KMS-11 (cell line): Measurements from ENCODE around the gene SIGLEC5.

Experiments used
- H2AFZ ChIP-seq: fragments of 200-600 bp; sonication (generic); 2 replicates; pipeline ENCODE4 v1.6.1; 2016; ENCODE audit warnings: antibody characterized with exemption, mixed run types, low read depth
- H3K27ac ChIP-seq: fragments of 200-600 bp; sonication (generic); 2 replicates; pipeline ENCODE4 v1.6.1; 2016; ENCODE audit warnings: mild to moderate bottlenecking, mixed run types
- H3K27me3 ChIP-seq: fragments of 200-600 bp; sonication (generic); 2 replicates; pipeline ENCODE4 v1.6.1; 2017; ENCODE audit warnings: mild to moderate bottlenecking, low read depth, mixed run types, moderate library complexity; ENCODE audit not compliant: insufficient read depth
- H3K36me3 ChIP-seq: fragments of 200-600 bp; sonication (generic); 2 replicates; pipeline ENCODE4 v1.6.1; 2017; ENCODE audit warnings: mild to moderate bottlenecking, mixed run types; ENCODE audit not compliant: insufficient read depth
- H3K4me1 ChIP-seq: fragments of 200-600 bp; sonication (generic); 2 replicates; pipeline ENCODE4 v1.6.1; 2016; ENCODE audit warnings: mild to moderate bottlenecking, low read depth, mixed run types; ENCODE audit not compliant: poor library complexity, severe bottlenecking
- H3K4me2 ChIP-seq: fragments of 200-600 bp; sonication (generic); 2 replicates; pipeline ENCODE4 v1.7.0; 2016; ENCODE audit warnings: mild to moderate bottlenecking, mixed run types
- H3K4me3 ChIP-seq: fragments of 200-600 bp; sonication (generic); IDR thresholded peaks from 2 replicates; pipeline ENCODE4 v1.6.1; 2017; ENCODE audit warnings: low read depth, low read length, mixed read lengths; ENCODE audit not compliant: insufficient read depth
- H3K79me2 ChIP-seq: fragments of 200-600 bp; sonication (generic); 2 replicates; pipeline ENCODE4 v1.6.1; 2016; ENCODE audit warnings: low read depth, mixed run types; ENCODE audit not compliant: insufficient read depth
- H3K9ac ChIP-seq: fragments of 200-600 bp; sonication (generic); 2 replicates; pipeline ENCODE4 v1.6.1; 2016; ENCODE audit warnings: mild to moderate bottlenecking, mixed run types
- H4K20me1 ChIP-seq: fragments of 200-600 bp; sonication (generic); 2 replicates; pipeline ENCODE4 v1.6.1; 2016; ENCODE audit warnings: mild to moderate bottlenecking, mixed run types; ENCODE audit not compliant: insufficient read depth
- CTCF ChIP-seq: fragments of 200-600 bp; sonication (generic); conservative IDR thresholded peaks from 2 replicates; pipeline ENCODE4 v1.6.1; 2017; ENCODE audit warnings: low read depth, mild to moderate bottlenecking, antibody characterized with exemption, low read length, moderate library complexity, mixed read lengths

The SIGLEC5 gene

GRCh38 chr19:51639916-51640315 is 9.7 kb upstream of the SIGLEC5 start:
- Histone ChIP-seq H3K27ac (no peak overlapping the region), H2AFZ (no peak overlapping the region), H3K9ac (no peak overlapping the region), H3K27me3 (no peaks in the 10 kb centered on the region), H4K20me1 (no peaks in the 10 kb centered on the region), H3K4me2 (no peak overlapping the region), H3K79me2 (no peaks in the 10 kb centered on the region), H3K36me3 (no peaks in the 10 kb centered on the region), H3K4me1 (no peaks in the 10 kb centered on the region), H3K4me3 (no peak overlapping the region)
- no peak for TF ChIP-seq CTCF

- Histone ChIP-seq H2AFZ (no peak overlapping the region), H3K27me3 (no peaks in the 10 kb centered on the region), H3K9ac (no peak overlapping the region), H3K79me2 (no peaks in the 10 kb centered on the region), H3K36me3 (no peaks in the 10 kb centered on the region), H3K4me2 (no peak overlapping the region), H3K27ac (no peak overlapping the region), H3K4me1 (no peaks in the 10 kb centered on the region), H4K20me1 (no peaks in the 10 kb centered on the region), H3K4me3 (no peak overlapping the region)
- no peak for TF ChIP-seq CTCF
Measured at GRCh38 chr19:51637362-51637978, 7.3 kb upstream of the SIGLEC5 start.

- Histone ChIP-seq H3K36me3 (no peaks in the 10 kb centered on the region), H3K27ac (no peak overlapping the region), H4K20me1 (no peaks in the 10 kb centered on the region), H3K4me2 (no peak overlapping the region), H2AFZ (no peak overlapping the region), H3K27me3 (no peaks in the 10 kb centered on the region), H3K4me3 (no peak overlapping the region), H3K4me1 (no peaks in the 10 kb centered on the region), H3K79me2 (no peaks in the 10 kb centered on the region), H3K9ac (no peak overlapping the region)
- no peak for TF ChIP-seq CTCF
Measured at GRCh38 chr19:51632126-51632525, 1.9 kb upstream of the SIGLEC5 start.

- Histone ChIP-seq H3K27ac (no peak overlapping the region), H3K4me1 (no peaks in the 10 kb centered on the region), H3K36me3 (no peaks in the 10 kb centered on the region), H3K9ac (no peak overlapping the region), H4K20me1 (no peaks in the 10 kb centered on the region), H3K27me3 (no peaks in the 10 kb centered on the region; the same call in 1 of the 2 replicates), H3K79me2 (no peaks in the 10 kb centered on the region), H3K4me3 (no peak overlapping the region), H3K4me2 (no peak overlapping the region), H2AFZ (no peak overlapping the region)
- no peak for TF ChIP-seq CTCF
Measured at GRCh38 chr19:51628153-51628939, 1.9 kb downstream of the SIGLEC5 start.
